Measurements from ENCODE around the gene SRPK1. TPM values are rescaled to one million over a fixed set of nuclear protein-coding genes. Genes with fewer than 3 reads are reported as not detected.

The SRPK1 gene
- total RNA-seq, 1 experiment from 2014 or later: 138 TPM

DNA sequence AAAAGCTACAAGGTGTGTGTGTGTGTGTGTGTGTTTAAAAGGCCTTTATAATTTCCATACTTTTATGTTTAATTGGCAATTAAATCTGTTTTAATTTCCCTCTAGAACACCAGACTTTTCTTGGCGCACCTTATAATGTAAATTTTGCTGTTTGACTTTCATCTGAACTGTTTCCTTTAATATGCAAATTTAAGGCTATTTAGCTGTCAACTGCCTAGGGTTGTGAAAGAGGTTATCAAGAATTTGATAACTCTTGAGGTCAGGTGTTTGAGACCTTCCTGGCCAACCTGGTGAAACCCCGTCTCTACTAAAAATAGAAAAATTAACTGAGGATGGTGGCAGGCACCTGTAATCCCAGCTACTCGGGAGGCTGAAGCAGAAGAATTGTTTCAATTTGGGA, 119.8 kb downstream of the SRPK1 start:
- BruUV-seq (replicated peaks): no TSS peak
- Mint-ChIP-seq H3K4me1 (ENCODE audit: low read depth, unreplicated experiment) (no peaks in the 10 kb centered on the region), H3K9me3 (ENCODE audit: low read depth, unreplicated experiment) (no peaks in the 10 kb centered on the region), H3K36me3 (ENCODE audit: insufficient read depth, unreplicated experiment) (peaks cover 6% of the 10 kb centered on the region), H3K27me3 (ENCODE audit: unreplicated experiment) (peaks cover 6% of the 10 kb centered on the region), H3K27ac (ENCODE audit: unreplicated experiment) (no peak overlapping the region), H3K4me3 (ENCODE audit: low read depth, unreplicated experiment) (no peak overlapping the region)
- CTCF ChIA-PET: no interaction called here
- TF ChIP-seq, protein P1, sequence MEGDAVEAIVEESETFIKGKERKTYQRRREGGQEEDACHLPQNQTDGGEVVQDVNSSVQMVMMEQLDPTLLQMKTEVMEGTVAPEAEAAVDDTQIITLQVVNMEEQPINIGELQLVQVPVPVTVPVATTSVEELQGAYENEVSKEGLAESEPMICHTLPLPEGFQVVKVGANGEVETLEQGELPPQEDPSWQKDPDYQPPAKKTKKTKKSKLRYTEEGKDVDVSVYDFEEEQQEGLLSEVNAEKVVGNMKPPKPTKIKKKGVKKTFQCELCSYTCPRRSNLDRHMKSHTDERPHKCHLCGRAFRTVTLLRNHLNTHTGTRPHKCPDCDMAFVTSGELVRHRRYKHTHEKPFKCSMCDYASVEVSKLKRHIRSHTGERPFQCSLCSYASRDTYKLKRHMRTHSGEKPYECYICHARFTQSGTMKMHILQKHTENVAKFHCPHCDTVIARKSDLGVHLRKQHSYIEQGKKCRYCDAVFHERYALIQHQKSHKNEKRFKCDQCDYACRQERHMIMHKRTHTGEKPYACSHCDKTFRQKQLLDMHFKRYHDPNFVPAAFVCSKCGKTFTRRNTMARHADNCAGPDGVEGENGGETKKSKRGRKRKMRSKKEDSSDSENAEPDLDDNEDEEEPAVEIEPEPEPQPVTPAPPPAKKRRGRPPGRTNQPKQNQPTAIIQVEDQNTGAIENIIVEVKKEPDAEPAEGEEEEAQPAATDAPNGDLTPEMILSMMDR (IDR thresholded peaks at IDR 0.05; ENCODE audit: unreplicated experiment): no peak
- DNase-seq: no peak
- intact Hi-C loops (cut with micrococcal nuclease; ENCODE audit: unreplicated experiment): no loop called here

DNA sequence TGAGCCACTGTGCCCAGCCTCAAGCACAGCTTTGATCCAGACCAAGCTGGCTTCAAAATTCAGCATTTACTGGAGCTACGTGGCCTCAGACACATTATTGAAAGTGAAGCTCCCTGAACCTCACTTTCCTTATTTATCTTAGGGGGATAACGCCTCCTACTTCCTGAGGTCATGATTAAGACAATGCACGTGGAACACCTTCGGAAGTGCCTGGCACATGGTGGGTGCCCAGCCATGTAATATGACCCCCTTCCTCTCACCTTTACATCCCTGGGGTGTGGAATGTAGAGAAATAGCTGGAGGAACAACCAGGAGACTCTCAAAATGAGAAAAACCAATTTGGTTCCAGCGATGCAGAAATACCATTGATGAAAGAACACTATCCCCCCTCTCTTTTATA, 122.2 kb downstream of the SRPK1 start:
- H3K27me3 Mint-ChIP-seq (ENCODE audit: unreplicated experiment): peaks cover 7% of the 10 kb centered on the region
- H3K4me1 Mint-ChIP-seq (ENCODE audit: low read depth, unreplicated experiment): no peaks in the 10 kb centered on the region
- H3K4me3 Mint-ChIP-seq (ENCODE audit: low read depth, unreplicated experiment): no peak overlapping the region
- H3K9me3 Mint-ChIP-seq (ENCODE audit: low read depth, unreplicated experiment): no peaks in the 10 kb centered on the region
- intact Hi-C loops (cut with micrococcal nuclease; ENCODE audit: unreplicated experiment): no loop called here
- CTCF ChIA-PET: interaction anchor here (1.5 kb wide), 1 partner anchor 12 kb away, joined by 6 read pairs; no protein-coding TSS in a partner anchor
- H3K27ac Mint-ChIP-seq (ENCODE audit: unreplicated experiment): no peak overlapping the region
- TF ChIP-seq, protein P1 (IDR thresholded peaks at IDR 0.05; ENCODE audit: unreplicated experiment): no peak
- no peak for DNase-seq
- H3K36me3 Mint-ChIP-seq (ENCODE audit: insufficient read depth, unreplicated experiment): no peaks in the 10 kb centered on the region
- no TSS peak for BruUV-seq (replicated peaks)

GRCh38 chr6:35797837-35798526, 122.9 kb downstream of the SRPK1 start:
- H3K9me3 Mint-ChIP-seq (ENCODE audit: low read depth, unreplicated experiment): no peaks in the 10 kb centered on the region
- BruUV-seq (replicated peaks): no TSS peak
- intact Hi-C loops (cut with micrococcal nuclease; ENCODE audit: unreplicated experiment): no loop called here
- peaks cover 14% of the 10 kb centered on the region for H3K27me3 Mint-ChIP-seq (ENCODE audit: unreplicated experiment)
- H3K27ac Mint-ChIP-seq (ENCODE audit: unreplicated experiment): no peak overlapping the region
- TF ChIP-seq, protein P1 (IDR thresholded peaks at IDR 0.05; ENCODE audit: unreplicated experiment): no peak
- no peak for DNase-seq
- CTCF ChIA-PET: interaction anchor here (1.5 kb wide), 1 partner anchor 12 kb away, joined by 6 read pairs; no protein-coding TSS in a partner anchor
- no peaks in the 10 kb centered on the region for H3K4me1 Mint-ChIP-seq (ENCODE audit: low read depth, unreplicated experiment)
- H3K4me3 Mint-ChIP-seq (ENCODE audit: low read depth, unreplicated experiment): no peak overlapping the region
- H3K36me3 Mint-ChIP-seq (ENCODE audit: insufficient read depth, unreplicated experiment): no peaks in the 10 kb centered on the region

GRCh38 chr6:35796236-35796635, 124.7 kb downstream of the SRPK1 start:
- no TSS peak for BruUV-seq (replicated peaks)
- intact Hi-C loops (cut with micrococcal nuclease; ENCODE audit: unreplicated experiment): no loop called here
- Mint-ChIP-seq H3K4me1 (ENCODE audit: low read depth, unreplicated experiment) (no peaks in the 10 kb centered on the region), H3K27me3 (ENCODE audit: unreplicated experiment) (peaks cover 22% of the 10 kb centered on the region), H3K4me3 (ENCODE audit: low read depth, unreplicated experiment) (no peak overlapping the region), H3K36me3 (ENCODE audit: insufficient read depth, unreplicated experiment) (no peaks in the 10 kb centered on the region), H3K9me3 (ENCODE audit: low read depth, unreplicated experiment) (no peaks in the 10 kb centered on the region), H3K27ac (ENCODE audit: unreplicated experiment) (no peak overlapping the region)
- no peak for DNase-seq
- CTCF ChIA-PET: interaction anchor here (1.0 to 1.2 kb wide), 2 partner anchors 9 to 41 kb away, joined by 3 read pairs; no protein-coding TSS in a partner anchor
- TF ChIP-seq, protein P1 (IDR thresholded peaks at IDR 0.05; ENCODE audit: unreplicated experiment): no peak
